ENCODE measurements around the gene GMDS. TPM values are rescaled to one million over a fixed set of nuclear protein-coding genes. Genes with fewer than 3 reads are reported as not detected.

GMDS gene
- total and polyA plus RNA-seq, 11 donors, result 4.5 to 10.7 (median 7.0) TPM

- Histone ChIP-seq H3K27ac (no peak overlapping the region), H3K4me3 (no peak overlapping the region), H3K27me3 (no peaks in the 10 kb centered on the region), H3K36me3 (no peaks in the 10 kb centered on the region), H3K9me3 (peaks cover 0 to 7% (median 0%) of the 10 kb centered on the region in 12 donors), H3K4me1 (no peaks in the 10 kb centered on the region)
- no peak for ATAC-seq
- 70 to 90% (median 82%) methylated on average over 6 of the region's 6 CpGs for WGBS, 4 donors
- no peak for DNase-seq
- TF ChIP-seq CTCF (IDR thresholded peaks at IDR 0.05) (no peak), POLR2A (IDR thresholded peaks at IDR 0.05) (no peak)
- intact Hi-C loops (cut with DNase I), result no loop called here
Observed at GRCh38 chr6:2042956-2043648, 202.3 kb downstream of the GMDS start.

- Histone ChIP-seq H3K27me3 (no peaks in the 10 kb centered on the region), H3K4me1 (no peaks in the 10 kb centered on the region), H3K27ac (no peak overlapping the region), H3K9me3 (no peaks in the 10 kb centered on the region), H3K36me3 (no peaks in the 10 kb centered on the region), H3K4me3 (no peak overlapping the region)
- no peak for TF ChIP-seq POLR2A (IDR thresholded peaks at IDR 0.05)
- no peak for TF ChIP-seq CTCF (IDR thresholded peaks at IDR 0.05)
- DNase-seq (no peak), ATAC-seq (peak in 1 of 4 donors; percentile 36)
- WGBS, 4 donors, result 50 to 77% (median 70%) methylated on average over 8 of the region's 8 CpGs
- intact Hi-C loops (cut with DNase I), result loop anchor here in 3 of 10 donors (10.0 kb wide), 3 partner anchors 203 to 433 kb away; partner anchors contain the start of gene FOXC1 (in 1 of the 3)
Observed at GRCh38 chr6:2038092-2038491, 207.3 kb downstream of the GMDS start.

GRCh38 chr6:2037237-2037926 is 208.0 kb downstream of the GMDS start:
- TF ChIP-seq POLR2A (IDR thresholded peaks at IDR 0.05) (no peak), CTCF (IDR thresholded peaks at IDR 0.05) (peak in 5 of 12 donors; percentile 9 to 23 (median 21))
- Histone ChIP-seq H3K27ac (no peak overlapping the region), H3K4me1 (no peaks in the 10 kb centered on the region), H3K9me3 (no peaks in the 10 kb centered on the region), H3K4me3 (no peak overlapping the region), H3K36me3 (no peaks in the 10 kb centered on the region), H3K27me3 (no peaks in the 10 kb centered on the region)
- WGBS, 4 donors, result 82 to 92% (median 88%) methylated on average over 10 of the region's 10 CpGs
- ATAC-seq (no peak), DNase-seq (no peak)
- intact Hi-C loops (cut with DNase I), result loop anchor here in 3 of 10 donors (10.0 kb wide), 3 partner anchors 203 to 433 kb away; partner anchors contain the start of gene FOXC1 (in 1 of the 3)

GRCh38 chr6:2036710-2037023 is 208.7 kb downstream of the GMDS start:
- ATAC-seq, result no peak
- H3K4me1 ChIP-seq, result no peaks in the 10 kb centered on the region
- no peaks in the 10 kb centered on the region for H3K36me3 ChIP-seq
- TF ChIP-seq CTCF (IDR thresholded peaks at IDR 0.05), result no peak
- TF ChIP-seq POLR2A (IDR thresholded peaks at IDR 0.05), result no peak
- no peaks in the 10 kb centered on the region for H3K9me3 ChIP-seq
- H3K4me3 ChIP-seq, result no peak overlapping the region
- whole genome bisulfite sequencing, 4 donors, result 84 to 95% (median 92%) methylated on average over 6 of the region's 6 CpGs
- no peaks in the 10 kb centered on the region for H3K27me3 ChIP-seq
- DNase-seq, result no peak
- intact Hi-C loops (cut with DNase I), result loop anchor here in 3 of 10 donors (10.0 kb wide), 3 partner anchors 202 to 432 kb away; partner anchors contain the start of gene FOXC1 (in 1 of the 3)
- no peak overlapping the region for H3K27ac ChIP-seq

Measured in heart left ventricle (tissue), 16 donors.